HG03457 (cell line): ENCODE data around the gene PHTF1.
"Not testable (repeated sequence)": the region's sequence is repeated elsewhere in the genome, so short reads cannot be mapped to it uniquely, and the experiment has no call there.

Source experiments
- ATAC-seq: cut with Tn5 transposase; IDR thresholded peaks from one replicate; pipeline ENCODE4 v1.9.1; 2021; ENCODE audit warnings: moderate number of reproducible peaks; ENCODE audit not compliant: unreplicated experiment

The PHTF1 gene

DNA sequence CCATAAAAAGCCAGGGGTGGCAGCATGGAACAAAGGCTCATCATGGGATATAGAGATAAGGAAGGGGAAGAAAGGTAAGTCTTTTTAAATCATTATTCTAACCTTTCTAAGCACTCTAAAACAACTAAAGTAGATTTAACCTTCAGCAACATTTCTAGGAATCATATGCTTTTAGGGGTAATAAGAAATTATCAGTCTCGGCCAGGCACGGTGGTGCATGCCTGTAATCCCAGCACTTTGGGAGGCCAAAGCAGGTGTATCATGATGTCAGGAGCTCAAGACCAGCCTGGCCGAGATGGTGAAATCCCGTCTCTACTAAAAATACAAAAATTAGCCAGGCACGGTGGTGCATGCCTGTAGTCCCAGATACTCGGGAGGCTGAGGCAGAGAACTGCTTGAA lies 20.3 kb upstream of the PHTF1 start:
- ATAC-seq = no peak

GRCh38 chr1:113777561-113777960 lies 18.3 kb upstream of the PHTF1 start:
- no peak for ATAC-seq

GRCh38 chr1:113770031-113770430 lies 10.7 kb upstream of the PHTF1 start:
- no peak for ATAC-seq

GRCh38 chr1:113769601-113769970 lies 10.3 kb upstream of the PHTF1 start:
- ATAC-seq = no peak

DNA sequence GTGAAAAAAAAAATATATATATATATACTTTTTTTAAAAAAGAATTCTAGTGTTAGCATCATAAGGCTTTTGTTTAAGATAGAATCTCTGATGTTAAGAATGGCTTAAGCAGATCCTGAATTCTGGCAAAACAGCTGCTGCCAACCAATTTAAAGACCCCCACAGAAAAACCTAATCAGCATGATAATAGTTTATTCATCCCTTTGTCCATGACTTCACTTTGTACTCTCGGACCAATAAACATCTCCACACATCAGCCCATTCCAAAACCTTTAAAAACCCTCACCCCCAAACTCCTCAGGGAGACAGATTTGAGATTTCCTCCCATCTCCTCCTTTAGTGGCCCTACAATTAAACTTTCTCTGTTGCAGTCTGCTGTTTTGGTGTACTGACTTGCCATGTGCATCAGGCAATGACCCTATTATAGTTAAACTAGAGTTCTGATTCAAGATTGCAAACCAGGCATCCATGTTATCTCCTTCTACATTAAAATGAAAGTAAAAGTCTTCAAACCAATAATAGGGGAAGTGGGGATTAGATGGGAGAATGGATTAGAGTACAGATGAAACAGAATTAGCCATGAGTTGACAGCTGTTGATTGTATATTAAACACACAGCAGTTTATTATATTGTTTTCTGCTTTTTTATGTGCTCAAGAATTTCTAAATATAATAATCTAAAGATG lies 9.8 kb upstream of the PHTF1 start:
- ATAC-seq = no peak

DNA sequence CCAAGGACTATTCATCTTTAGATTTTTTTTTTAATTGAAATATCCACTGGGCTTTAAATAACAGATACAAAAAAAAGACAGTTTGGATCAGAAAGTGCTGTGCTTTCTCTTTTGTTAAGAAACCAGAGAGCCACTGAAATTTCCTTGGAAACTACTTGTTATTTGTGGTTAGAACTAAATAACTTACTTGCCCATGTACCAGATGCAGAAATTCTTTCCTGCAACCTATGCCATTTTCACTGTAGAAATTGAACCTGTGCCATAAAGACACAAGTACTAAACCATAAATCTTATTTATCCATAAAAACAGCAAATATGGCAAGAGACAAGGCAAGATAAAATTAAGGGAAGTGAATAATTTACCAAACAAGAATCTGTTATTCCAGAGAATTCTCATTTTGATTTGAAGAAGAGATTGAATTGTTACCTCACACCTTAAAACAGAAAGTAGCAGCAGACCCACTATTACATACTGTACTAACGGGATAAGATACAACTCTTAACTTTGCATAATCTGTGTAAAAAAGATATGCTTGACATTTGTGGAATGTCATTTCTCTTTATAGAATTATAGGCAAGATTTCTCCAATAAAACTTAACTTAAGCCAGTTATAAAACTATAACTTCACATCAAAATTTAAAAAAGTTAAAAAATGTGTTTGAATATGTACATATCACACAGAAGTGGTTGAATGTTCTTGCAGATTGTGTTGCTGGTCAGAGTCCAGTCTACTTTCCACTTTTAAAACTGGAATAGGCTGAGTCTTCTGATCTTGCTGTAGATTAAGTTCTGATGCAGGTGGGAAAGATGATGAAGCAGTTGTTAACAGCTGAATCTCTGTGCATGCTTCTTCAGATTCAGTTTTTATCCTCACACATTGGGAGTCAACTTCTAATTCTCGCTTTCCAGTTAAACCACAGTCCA lies 6.3 kb upstream of the PHTF1 start:
- ATAC-seq = no peak

GRCh38 chr1:113763661-113764060 lies 4.4 kb upstream of the PHTF1 start:
- ATAC-seq = no peak

GRCh38 chr1:113761937-113762336 lies 2.7 kb upstream of the PHTF1 start:
- no peak for ATAC-seq

DNA sequence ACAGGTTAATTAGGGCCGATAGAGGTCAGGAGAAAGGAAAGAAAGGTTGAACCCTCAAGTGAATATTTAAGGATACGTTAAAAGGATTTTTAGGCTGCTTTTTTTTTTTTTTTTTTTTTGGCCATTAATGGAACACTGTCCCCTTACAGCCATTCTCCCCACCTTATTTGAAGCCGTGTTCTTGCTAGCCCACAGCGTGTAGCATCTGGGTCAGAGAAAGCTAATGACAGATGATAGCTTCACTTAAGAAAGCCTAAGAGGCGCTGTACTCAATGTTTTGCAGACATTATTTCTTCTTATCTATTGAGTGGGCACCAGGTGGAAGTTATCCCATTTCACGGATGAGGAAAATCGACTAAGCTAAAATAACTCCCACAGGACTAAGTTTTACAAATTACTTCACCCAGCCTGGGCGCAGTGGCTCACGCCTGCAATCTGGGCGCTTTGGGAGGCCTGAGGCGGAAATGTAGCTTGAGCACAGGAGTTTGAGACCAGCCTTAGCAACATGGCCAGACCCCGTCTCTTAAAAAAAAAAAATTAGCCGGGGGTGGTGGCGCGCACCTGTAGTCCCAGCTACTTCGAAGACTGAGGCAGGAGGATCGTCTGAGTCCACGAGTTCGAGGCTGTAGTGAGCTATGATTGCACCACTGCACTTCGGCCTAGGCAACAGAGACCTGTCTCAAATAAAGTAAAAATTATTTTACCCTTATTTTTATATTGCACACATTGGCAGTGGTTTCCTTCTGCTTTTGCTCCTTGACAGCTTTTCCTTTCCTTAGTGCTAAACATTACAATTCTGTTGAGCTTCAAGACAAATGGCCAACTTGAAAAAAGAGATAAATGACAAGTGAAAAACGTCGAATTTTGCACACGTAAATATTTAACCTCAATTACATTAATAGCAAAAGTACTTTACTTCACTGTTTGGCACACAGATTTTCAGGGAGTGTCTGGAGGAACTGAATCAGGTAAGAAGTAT lies 1.1 kb upstream of the PHTF1 start:
- ATAC-seq = no peak

DNA sequence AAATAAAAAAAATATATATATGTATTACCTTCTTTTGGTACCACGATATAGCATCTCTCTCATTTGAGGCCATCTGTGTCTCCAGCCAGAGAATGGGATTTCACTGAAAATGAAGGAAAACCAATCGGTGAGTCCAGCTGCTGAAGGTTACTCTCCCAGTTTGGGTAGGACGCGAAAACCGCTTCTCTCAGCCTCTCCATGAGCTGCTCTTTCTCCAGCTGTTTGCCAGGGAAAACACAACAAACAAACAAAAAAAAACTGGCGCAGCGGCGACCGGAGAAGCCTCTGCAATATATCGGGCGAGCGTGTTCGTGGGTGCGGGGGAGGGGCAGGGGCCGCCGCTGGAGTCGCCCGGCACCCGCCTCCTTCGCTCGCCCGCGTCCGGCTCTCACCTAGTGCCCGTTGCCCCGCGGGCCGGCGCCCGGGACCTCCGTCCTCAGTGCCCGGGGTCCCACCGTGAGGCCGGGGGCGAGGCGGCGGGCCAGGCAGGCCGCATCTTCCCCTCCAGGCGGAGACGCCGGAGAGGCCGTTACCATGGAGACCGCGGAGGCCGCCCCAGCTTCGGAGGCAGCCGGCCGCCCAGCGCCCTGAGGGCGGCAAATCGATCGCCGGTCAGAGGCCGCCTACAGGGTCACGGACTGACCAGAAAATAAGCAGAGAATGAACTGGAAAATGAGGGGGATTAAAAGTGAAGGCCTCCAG lies 504 bp downstream of the PHTF1 start:
- peak; percentile 29 for ATAC-seq

DNA sequence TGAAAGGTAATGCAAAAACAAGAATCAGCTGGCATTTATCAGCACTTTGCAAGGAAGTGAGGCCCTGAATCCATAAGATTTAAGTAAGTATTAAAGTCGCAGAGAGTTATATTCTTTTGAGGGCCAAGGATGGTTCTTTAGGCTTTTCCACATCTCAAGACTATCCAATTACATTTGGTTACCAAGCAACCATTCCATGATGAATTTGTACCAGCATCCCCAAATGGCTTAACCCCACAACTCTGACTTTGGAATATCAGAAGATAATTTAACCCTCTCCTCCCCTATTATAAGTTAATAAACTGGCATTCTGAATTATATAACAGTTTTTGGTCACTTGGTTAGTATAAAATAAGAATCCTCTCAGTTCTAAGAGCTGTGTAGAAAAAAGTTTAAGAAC lies 2.8 kb downstream of the PHTF1 start:
- ATAC-seq = no peak

DNA sequence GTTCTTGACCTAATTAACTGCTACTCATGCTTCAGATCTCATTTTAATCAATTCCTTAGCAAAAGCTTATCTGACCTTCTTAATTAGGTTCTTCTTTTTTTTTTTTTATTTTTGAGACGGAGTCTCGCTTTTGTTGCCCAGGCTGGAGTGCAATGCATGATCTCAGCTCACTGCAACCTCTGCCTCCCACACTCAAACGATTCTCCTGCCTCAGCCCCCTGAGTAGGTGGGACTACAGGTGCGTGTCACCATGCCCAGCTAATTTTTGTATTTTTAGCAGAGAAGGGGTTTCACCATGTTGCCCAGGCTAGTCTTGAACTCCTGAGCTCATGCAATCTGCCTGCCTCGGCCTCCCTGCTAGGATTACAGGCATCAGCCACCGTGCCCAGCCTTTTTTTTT lies 6.0 kb downstream of the PHTF1 start:
- not testable (repeated sequence) for ATAC-seq

- ATAC-seq = no peak
These were observed 7.8 kb downstream of the PHTF1 start for GRCh38 chr1:113751516-113751915.

- no peak for ATAC-seq
These were observed 8.2 kb downstream of the PHTF1 start for GRCh38 chr1:113751114-113751513.

- no peak for ATAC-seq
These were observed 9.9 kb downstream of the PHTF1 start for GRCh38 chr1:113749402-113749801.

DNA sequence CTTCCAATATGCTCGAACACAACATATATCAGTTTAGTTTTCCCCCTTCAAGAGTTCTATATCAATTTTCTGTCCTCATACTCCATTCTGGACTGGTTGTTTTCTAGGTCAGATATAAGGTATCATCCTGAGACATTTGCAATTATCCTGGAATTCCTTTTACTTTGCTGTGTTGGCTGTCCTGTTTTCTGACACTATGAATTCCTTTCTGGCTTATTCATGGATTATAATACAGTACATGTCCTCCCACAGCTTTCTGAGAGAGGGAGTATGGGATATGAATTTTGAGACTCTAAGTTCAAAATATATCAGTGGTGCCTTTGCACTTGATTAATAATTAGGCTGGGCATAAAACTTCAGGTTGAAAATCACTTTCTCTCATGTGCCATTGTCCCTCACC lies 11.9 kb downstream of the PHTF1 start:
- ATAC-seq = no peak

DNA sequence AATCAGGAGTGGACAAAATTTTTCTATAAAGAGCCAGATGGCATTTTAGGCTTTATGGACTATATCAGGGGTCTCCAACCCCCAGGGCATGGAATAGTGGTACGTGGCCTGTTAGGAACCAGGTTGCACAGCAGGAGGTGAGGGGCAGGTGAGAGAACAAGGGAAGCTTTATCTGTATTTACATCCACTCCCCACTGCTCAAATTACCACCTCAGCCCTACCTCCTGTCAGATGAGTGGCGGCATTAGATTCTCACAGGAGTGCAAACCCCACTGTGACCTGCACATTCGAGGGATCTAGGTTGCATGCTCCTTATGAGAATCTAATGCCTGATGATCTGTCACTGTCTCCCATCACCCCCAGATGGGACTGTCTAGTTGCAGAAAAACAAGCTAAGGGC lies 13.9 kb downstream of the PHTF1 start:
- no peak for ATAC-seq

DNA sequence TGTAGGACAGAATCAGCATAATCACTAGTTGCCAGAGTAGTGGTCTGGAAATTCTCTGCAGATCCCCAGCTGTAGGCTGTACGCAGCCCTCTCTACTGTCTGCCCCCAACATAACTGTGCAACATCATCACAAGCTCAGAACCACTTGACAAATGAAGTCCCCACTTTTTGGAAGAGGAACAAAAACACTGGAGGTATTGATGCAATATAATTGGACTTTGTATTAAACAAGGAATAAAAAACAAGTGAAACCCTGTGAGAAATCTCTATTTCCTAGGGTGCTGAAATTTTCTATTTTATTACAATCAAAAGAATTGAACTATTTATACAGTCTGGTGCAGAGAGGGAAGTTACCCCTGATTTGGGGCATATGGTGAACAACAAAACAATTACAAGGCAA lies 15.2 kb downstream of the PHTF1 start:
- ATAC-seq = no peak

GRCh38 chr1:113742515-113742914 lies 16.8 kb downstream of the PHTF1 start:
- ATAC-seq = no peak

- no peak for ATAC-seq
These were observed 24.8 kb downstream of the PHTF1 start for GRCh38 chr1:113734357-113735055.
